Suprapubic skin (tissue), 4 donors: Measurements from ENCODE around the gene SLC44A1.

ENCODE experiments used
- EP300 ChIP-seq: sonication (generic); formaldehyde crosslinking; IDR thresholded peaks from one replicate; pipeline ENCODE4 v1.6.1; 2017; ENCODE audit warnings: antibody characterized with exemption
- POLR2A ChIP-seq, 2 donors: fragments of 450-650 bp; IDR thresholded peaks; one replicate each; pipeline ENCODE4 v1.6.1; 2017; ENCODE audit warnings: antibody characterized with exemption in 2 of 2, mild to moderate bottlenecking in 2 of 2, moderate library complexity in 2 of 2
- POLR2AphosphoS5 ChIP-seq, 3 donors: sonication (generic); formaldehyde crosslinking; IDR thresholded peaks; one replicate each; pipeline ENCODE4 v1.6.1; 2017; ENCODE audit warnings: antibody characterized with exemption in 3 of 3
- TF ChIP-seq, protein P1 (sequence below), 2 donors: fragments of 200-600 bp in 1 of 2; fragments of 450-650 bp in 1 of 2; sonication (generic) in 1 of 2; IDR thresholded peaks; one replicate each; pipeline ENCODE4 v1.5.1; 2016 to 2019; ENCODE audit warnings: antibody characterized with exemption in 2 of 2, mild to moderate bottlenecking in 1 of 2, moderate library complexity in 1 of 2

DNA sequence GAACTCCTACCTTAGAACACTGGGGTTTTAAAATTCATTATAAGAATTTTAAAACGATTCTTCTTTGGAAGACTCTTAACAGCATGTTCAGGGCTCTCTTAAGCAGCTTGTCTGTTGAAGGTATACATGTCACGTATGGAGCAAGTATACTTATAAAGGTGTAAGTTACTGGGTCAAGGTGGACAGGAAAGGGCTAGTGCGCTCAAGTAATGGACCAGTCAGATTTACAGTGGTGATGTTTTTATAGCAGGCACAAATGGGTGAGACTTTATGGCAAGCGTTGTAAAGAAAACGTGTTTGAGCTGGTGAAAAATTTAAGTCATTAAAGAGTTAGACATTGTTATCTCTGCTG, 7.9 kb downstream of the SLC44A1 start:
- TF ChIP-seq POLR2AphosphoS5 (IDR thresholded peaks at IDR 0.05) (no peak), POLR2A (IDR thresholded peaks at IDR 0.05) (no peak), EP300 (no peak)
- TF ChIP-seq, protein P1, sequence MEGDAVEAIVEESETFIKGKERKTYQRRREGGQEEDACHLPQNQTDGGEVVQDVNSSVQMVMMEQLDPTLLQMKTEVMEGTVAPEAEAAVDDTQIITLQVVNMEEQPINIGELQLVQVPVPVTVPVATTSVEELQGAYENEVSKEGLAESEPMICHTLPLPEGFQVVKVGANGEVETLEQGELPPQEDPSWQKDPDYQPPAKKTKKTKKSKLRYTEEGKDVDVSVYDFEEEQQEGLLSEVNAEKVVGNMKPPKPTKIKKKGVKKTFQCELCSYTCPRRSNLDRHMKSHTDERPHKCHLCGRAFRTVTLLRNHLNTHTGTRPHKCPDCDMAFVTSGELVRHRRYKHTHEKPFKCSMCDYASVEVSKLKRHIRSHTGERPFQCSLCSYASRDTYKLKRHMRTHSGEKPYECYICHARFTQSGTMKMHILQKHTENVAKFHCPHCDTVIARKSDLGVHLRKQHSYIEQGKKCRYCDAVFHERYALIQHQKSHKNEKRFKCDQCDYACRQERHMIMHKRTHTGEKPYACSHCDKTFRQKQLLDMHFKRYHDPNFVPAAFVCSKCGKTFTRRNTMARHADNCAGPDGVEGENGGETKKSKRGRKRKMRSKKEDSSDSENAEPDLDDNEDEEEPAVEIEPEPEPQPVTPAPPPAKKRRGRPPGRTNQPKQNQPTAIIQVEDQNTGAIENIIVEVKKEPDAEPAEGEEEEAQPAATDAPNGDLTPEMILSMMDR (IDR thresholded peaks at IDR 0.05) = no peak
